A549 (cell line): Measurements from ENCODE around the gene FMO2. TPM values are rescaled to one million over a fixed set of nuclear protein-coding genes. Genes with fewer than 3 reads are reported as not detected.

Experiments
- ATAC-seq, 2 experiments: fragments of 200-7000 bp in 1 of 2; fragments of >200 bp in 1 of 2; cut with Nextera tagmentation in 1 of 2; cut with Tn5 transposase in 1 of 2; 3 replicates each; pipeline versions ENCODE4 v1.8.0 to v1.9.1; 2018 to 2020; ENCODE audit warnings: mild to moderate bottlenecking in 1 of 2, moderate library complexity in 1 of 2
- CTCF ChIA-PET: fragments of 300-600 bp; sonication (Branson Sonifier 250); formaldehyde crosslinking; extraction: SDS; loops from one replicate; lab custom pipeline; 2021; ENCODE audit warnings: antibody characterized with exemption, inconsistent platforms; lab: Yijun Ruan, JAX
- POLR2A ChIA-PET: fragments of 350-600 bp; formaldehyde crosslinking; extraction: SDS; loops from one replicate; lab custom pipeline; 2021; ENCODE audit warnings: antibody characterized with exemption, inconsistent platforms; lab: Yijun Ruan, JAX
- DNase-seq, 2 experiments: peaks; one replicate each; pipeline versions ENCODE4 v3.0.0 to v3.0.0-alpha.2; 2011 to 2016; ENCODE audit warnings: low read depth in 1 of 2, low spot score in 1 of 2
- FAIRE-seq: peaks from 2 replicates; lab custom pipeline; 2011; peaks lifted over from hg19 to GRCh38; lab: Jason Lieb, UNC
- H3K27ac ChIP-seq, 2 experiments: fragments of >200 bp; sonication (Bioruptor Twin); formaldehyde crosslinking; 3 replicates each; pipeline ENCODE4 v1.5.1; 2016 to 2017
- H3K4me1 ChIP-seq: fragments of >200 bp; sonication (Bioruptor Twin); formaldehyde crosslinking; 3 replicates; pipeline ENCODE4 v1.6.1; 2016
- H3K4me2 ChIP-seq: fragments of >200 bp; sonication (Bioruptor Twin); formaldehyde crosslinking; 3 replicates; pipeline ENCODE4 v1.6.1; 2016
- H3K4me3 ChIP-seq: fragments of >200 bp; sonication (Bioruptor Twin); formaldehyde crosslinking; 3 replicates; pipeline ENCODE4 v1.5.1; 2016
- H3K9me3 ChIP-seq: fragments of >200 bp; sonication (Bioruptor Twin); formaldehyde crosslinking; 3 replicates; pipeline ENCODE4 v1.6.1; 2016
- CBX2 ChIP-seq: fragments of 200-600 bp; sonication (generic); IDR thresholded peaks from 2 replicates; pipeline ENCODE4 v1.6.1; 2016; ENCODE audit warnings: low read depth, mild to moderate bottlenecking, borderline replicate concordance
- CHD4 ChIP-seq: fragments of 200-600 bp; sonication (generic); IDR thresholded peaks from 2 replicates; pipeline ENCODE4 v1.6.1; 2016; ENCODE audit warnings: antibody characterized with exemption, mild to moderate bottlenecking, borderline replicate concordance
- CTCF ChIP-seq: fragments of >200 bp; sonication (Bioruptor Twin); formaldehyde crosslinking; IDR thresholded peaks from 3 replicates; pipeline ENCODE4 v1.5.1; 2016
- EP300 ChIP-seq, 2 experiments: fragments of >200 bp; sonication (Bioruptor Twin); formaldehyde crosslinking; IDR thresholded peaks; 2 replicates in 1 of 2; 3 replicates in 1 of 2; pipeline ENCODE4 v1.6.1; 2016 to 2017
- ESRRA ChIP-seq: fragments of 150-350 bp; IDR thresholded peaks from 2 replicates; pipeline ENCODE4 v1.6.1; 2014; ENCODE audit warnings: mild to moderate bottlenecking, low read length, borderline replicate concordance
- FOSL2 ChIP-seq, 2 experiments: fragments of 450-650 bp in 1 of 2; fragments of >200 bp in 1 of 2; sonication (Bioruptor Twin) in 1 of 2; formaldehyde crosslinking; IDR thresholded peaks; 2 replicates each; pipeline versions ENCODE4 v1.5.0 to v1.6.1; 2016 to 2020; ENCODE audit warnings: mild to moderate bottlenecking in 1 of 2, moderate library complexity in 1 of 2
- FOXS1 ChIP-seq: fragments of 250-450 bp; sonication (Bioruptor Pico); IDR thresholded peaks from 2 replicates; pipeline ENCODE4 v1.5.0; 2020; ENCODE audit warnings: mild to moderate bottlenecking, moderate library complexity
- HDAC2 ChIP-seq: fragments of 200-600 bp; sonication (generic); IDR thresholded peaks from 2 replicates; pipeline ENCODE4 v1.6.1; 2016
- HES2 ChIP-seq: fragments of >200 bp; sonication (Bioruptor Twin); formaldehyde crosslinking; IDR thresholded peaks from 2 replicates; pipeline ENCODE4 v1.6.1; 2016
- HEYL ChIP-seq: fragments of 250-450 bp; sonication (Bioruptor Pico); IDR thresholded peaks from 2 replicates; pipeline ENCODE4 v1.8.0; 2021; ENCODE audit warnings: mild to moderate bottlenecking, moderate library complexity
- HMGXB4 ChIP-seq: fragments of 250-450 bp; sonication (Bioruptor Pico); IDR thresholded peaks from 2 replicates; pipeline ENCODE4 v1.5.0; 2021; ENCODE audit warnings: mild to moderate bottlenecking, moderate library complexity, borderline replicate concordance
- HOXB13 ChIP-seq: fragments of 250-450 bp; sonication (Bioruptor Pico); IDR thresholded peaks from 2 replicates; pipeline ENCODE4 v1.5.0; 2020; ENCODE audit warnings: low read depth, mild to moderate bottlenecking, moderate library complexity
- HOXB5 ChIP-seq: fragments of 250-450 bp; sonication (Bioruptor Pico); IDR thresholded peaks from 2 replicates; pipeline ENCODE4 v1.5.0; 2020; ENCODE audit warnings: mild to moderate bottlenecking, moderate library complexity
- PBX3 ChIP-seq: IDR thresholded peaks from 2 replicates; pipeline ENCODE4 v1.6.1; 2012
- POLR2A ChIP-seq: IDR thresholded peaks from 2 replicates; pipeline ENCODE4 v1.6.1; 2012; ENCODE audit warnings: mild to moderate bottlenecking, low read length
- RFX5 ChIP-seq: fragments of 450-650 bp; IDR thresholded peaks from 2 replicates; pipeline ENCODE4 v1.7.1; 2014; ENCODE audit warnings: antibody characterized with exemption, mild to moderate bottlenecking, moderate library complexity
- RNF2 ChIP-seq: fragments of 200-600 bp; sonication (generic); IDR thresholded peaks from 2 replicates; pipeline ENCODE4 v1.6.1; 2016; ENCODE audit warnings: low read depth, mild to moderate bottlenecking, antibody characterized with exemption, moderate library complexity, borderline replicate concordance
- ZFP36 ChIP-seq: fragments of 450-650 bp; IDR thresholded peaks from 2 replicates; pipeline ENCODE4 v1.6.1; 2014; ENCODE audit warnings: borderline replicate concordance; ENCODE audit not compliant: partially characterized antibody
- ZSCAN20 ChIP-seq: fragments of 250-450 bp; sonication (Bioruptor Pico); IDR thresholded peaks from 2 replicates; pipeline ENCODE4 v1.8.0; 2022; ENCODE audit warnings: mild to moderate bottlenecking, moderate library complexity
- WGBS: methylation state at CpG from one replicate; pipeline ENCODE4 v1.1.6; 2017; ENCODE audit errors: missing lambda C conversion rate; 5-methylcytosine and 5-hydroxymethylcytosine counted together
- polyA plus RNA-seq, 4 experiments: library from polyadenylated mRNA; depleted of rRNA in 3 of 4; stranded (reverse); fragments of >200 nt; fragmentation: RNase III in 1 of 4; extraction: RNeasy Plus Mini Kit Qiagen cat#74134 plus additional on column Dnase treatment in 1 of 4; gene quantifications; 2 replicates in 3 of 4; 3 replicates in 1 of 4; pipeline ENCODE4 v1.2.3, GENCODE V29; 2011 to 2017
- TF ChIP-seq, protein P1 (sequence below): IDR thresholded peaks from 2 replicates; pipeline ENCODE4 v1.6.1; 2012; ENCODE audit warnings: low read depth, borderline replicate concordance
- TF ChIP-seq, protein P2 (sequence below): fragments of 250-450 bp; sonication (Bioruptor Pico); IDR thresholded peaks from 2 replicates; pipeline ENCODE4 v1.5.0; 2020; ENCODE audit warnings: low read depth, mild to moderate bottlenecking, moderate library complexity
- TF ChIP-seq, protein P3 (sequence below): IDR thresholded peaks from 2 replicates; pipeline ENCODE4 v1.6.1; 2012

The FMO2 gene
- polyA plus RNA-seq, 2 of the 4 experiments (the other 2 are of a cell fraction) = not detected

DNA sequence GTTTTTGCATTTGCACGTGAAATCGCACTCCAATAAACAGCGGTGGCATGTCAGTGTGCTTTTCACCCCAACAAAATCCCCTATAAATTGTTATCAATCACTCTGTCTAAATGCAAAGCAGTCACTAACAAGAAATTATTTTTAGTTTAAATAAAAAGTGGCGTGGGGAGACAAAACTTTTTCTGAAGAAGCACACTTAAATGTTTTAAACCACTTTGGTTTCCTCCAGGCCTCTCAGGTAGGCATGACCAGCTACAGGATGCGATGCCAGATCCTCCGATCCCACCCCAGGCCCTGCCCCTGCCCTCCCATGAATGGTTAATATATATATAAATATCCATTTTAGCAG is 66.8 kb downstream of the FMO2 start:
- H3K4me3 ChIP-seq = peak overlapping the region; percentile 56
- peak overlapping the region; percentile 94 for H3K4me2 ChIP-seq

GRCh38 chr1:171252482-171252881 is 67.4 kb downstream of the FMO2 start:
- CTCF ChIA-PET = interaction anchor here (1.2 kb wide), 1 partner anchor 663 kb away, joined by 3 read pairs; no protein-coding TSS in a partner anchor
- no peak overlapping the region for H3K27ac ChIP-seq
- H3K4me3 ChIP-seq = no peak overlapping the region
- H3K4me2 ChIP-seq = no peak overlapping the region
- 59% methylated on average over 5 of the region's 5 CpGs for WGBS
- TF ChIP-seq CBX2 (no peak), PBX3 (no peak), ZFP36 (no peak), RFX5 (no peak), HES2 (no peak), ZSCAN20 (CRISPR knock-in tag) (no peak), EP300 (IDR thresholded peaks at IDR 0.05) (no peak), HOXB13 (CRISPR knock-in tag) (no peak)
- TF ChIP-seq, protein P1, sequence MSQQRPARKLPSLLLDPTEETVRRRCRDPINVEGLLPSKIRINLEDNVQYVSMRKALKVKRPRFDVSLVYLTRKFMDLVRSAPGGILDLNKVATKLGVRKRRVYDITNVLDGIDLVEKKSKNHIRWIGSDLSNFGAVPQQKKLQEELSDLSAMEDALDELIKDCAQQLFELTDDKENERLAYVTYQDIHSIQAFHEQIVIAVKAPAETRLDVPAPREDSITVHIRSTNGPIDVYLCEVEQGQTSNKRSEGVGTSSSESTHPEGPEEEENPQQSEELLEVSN = no peak
- TF ChIP-seq, protein P2, sequence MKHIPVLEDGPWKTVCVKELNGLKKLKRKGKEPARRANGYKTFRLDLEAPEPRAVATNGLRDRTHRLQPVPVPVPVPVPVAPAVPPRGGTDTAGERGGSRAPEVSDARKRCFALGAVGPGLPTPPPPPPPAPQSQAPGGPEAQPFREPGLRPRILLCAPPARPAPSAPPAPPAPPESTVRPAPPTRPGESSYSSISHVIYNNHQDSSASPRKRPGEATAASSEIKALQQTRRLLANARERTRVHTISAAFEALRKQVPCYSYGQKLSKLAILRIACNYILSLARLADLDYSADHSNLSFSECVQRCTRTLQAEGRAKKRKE = no peak
- TF ChIP-seq, protein P3, sequence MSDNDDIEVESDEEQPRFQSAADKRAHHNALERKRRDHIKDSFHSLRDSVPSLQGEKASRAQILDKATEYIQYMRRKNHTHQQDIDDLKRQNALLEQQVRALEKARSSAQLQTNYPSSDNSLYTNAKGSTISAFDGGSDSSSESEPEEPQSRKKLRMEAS = no peak
- TF ChIP-seq, all 56 proteins: peak for 0
- POLR2A ChIA-PET = no interaction called here
- ATAC-seq (peak in 1 of 2 experiments; percentile 13; a peak in 2 of 6 replicates), DNase-seq (no peak), FAIRE-seq (no peak)
- Histone ChIP-seq H3K4me1 (peaks cover 4% of the 10 kb centered on the region; the same call in 1 of the 3 replicates), H3K9me3 (no peaks in the 10 kb centered on the region)

More for the DNA sequence above, 66.8 kb downstream of the FMO2 start:
- FAIRE-seq (no peak), ATAC-seq (no peak), DNase-seq (no peak)
- CTCF ChIA-PET = interaction anchor here (0.8 to 1.2 kb wide), 4 partner anchors 9 to 664 kb away, joined by 3 to 5 read pairs (median 4); no protein-coding TSS in a partner anchor
- TF ChIP-seq ESRRA = no peak
- TF ChIP-seq POLR2A = no peak
- no peak for TF ChIP-seq HMGXB4 (CRISPR knock-in tag)
- TF ChIP-seq HEYL (CRISPR knock-in tag) = no peak
- TF ChIP-seq CHD4 = no peak
- no peak for TF ChIP-seq FOSL2 (IDR thresholded peaks at IDR 0.05)
- no peak for TF ChIP-seq FOSL2 (CRISPR knock-in tag; IDR thresholded peaks at IDR 0.05)
- no peak for TF ChIP-seq HDAC2
- Histone ChIP-seq H3K9me3 (no peaks in the 10 kb centered on the region), H3K4me1 (peaks cover 4% of the 10 kb centered on the region; the same call in 1 of the 3 replicates), H3K27ac (no peak overlapping the region)
- 14% methylated on average over 6 of the region's 6 CpGs for WGBS
- POLR2A ChIA-PET = no interaction called here

DNA sequence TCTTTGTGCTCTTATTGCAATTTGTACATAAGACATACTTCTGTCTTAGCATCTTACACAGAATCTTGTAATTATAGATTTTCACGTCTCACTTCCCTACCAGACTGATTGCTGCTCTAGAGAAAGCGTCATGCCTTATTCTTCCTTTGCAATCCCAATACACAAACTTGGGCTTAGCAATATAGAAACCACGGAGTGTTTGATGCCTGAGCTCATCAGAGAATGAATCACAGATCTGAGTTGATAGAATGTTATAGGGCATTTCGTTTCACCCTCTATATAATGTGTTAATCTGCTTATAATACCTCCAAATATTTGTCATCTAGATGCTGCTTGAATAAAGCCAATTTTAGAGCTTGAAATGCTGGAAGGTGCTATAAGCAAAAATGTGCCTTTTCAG is 69.8 kb downstream of the FMO2 start:
- Histone ChIP-seq H3K4me3 (no peak overlapping the region), H3K4me1 (peaks cover 4% of the 10 kb centered on the region; the same call in 1 of the 3 replicates), H3K27ac (no peak overlapping the region), H3K9me3 (no peaks in the 10 kb centered on the region), H3K4me2 (0 out of 3 replicates have a peak overlapping the region, but pooled peaks have one; percentile 6)
- FAIRE-seq = no peak
- POLR2A ChIA-PET = no interaction called here
- CTCF ChIA-PET = interaction anchor here (0.5 to 2.2 kb wide), 3 partner anchors 10 to 680 kb away, joined by 3 to 8 read pairs (median 6); partner anchors contain the start of gene FMO4
- no peak for ATAC-seq
- DNase-seq = no peak
- TF ChIP-seq RNF2 (no peak), CTCF (no peak), HDAC2 (no peak), FOXS1 (CRISPR knock-in tag) (no peak), HOXB5 (no peak)
- WGBS = 2% methylated on average over 4 of the region's 4 CpGs
